ENCODE data around the gene TCF3. TPM values are rescaled to one million over a fixed set of nuclear protein-coding genes. Genes with fewer than 3 reads are reported as not detected.
"Not testable (repeated sequence)": the region's sequence is repeated elsewhere in the genome, so short reads cannot be mapped to it uniquely, and the experiment has no call there.

Gene TCF3
- total RNA-seq: 10 to 100 TPM; 54.4 to 57.7 (median 57.4) TPM
- long read RNA-seq, donor 1, full-length matches to known transcripts: 6 of 45 reads
- long read RNA-seq, donor 1, partial matches to known transcripts: 13 of 45 reads
- long read RNA-seq, donor 1, other reads (novel, unspliced or antisense): 26 of 45 reads
- long read RNA-seq, donor 2, partial matches to known transcripts: 0 of 8 reads
- long read RNA-seq, donor 2, other reads (novel, unspliced or antisense): 8 of 8 reads

GRCh38 chr19:1652471-1653299 lies at the start of gene TCF3:
TCF3 (minus strand) TSS chr19:1652615; CDS start chr19:1650248, 2,367 bp downstream.
- no peaks in the 10 kb centered on the region for H3K9me3 ChIP-seq
- H3K36me3 ChIP-seq (ENCODE audit: low read depth): no peaks in the 10 kb centered on the region
- no peaks in the 10 kb centered on the region for H3K4me1 ChIP-seq (ENCODE audit: low read depth)
- TF ChIP-seq, protein P1, sequence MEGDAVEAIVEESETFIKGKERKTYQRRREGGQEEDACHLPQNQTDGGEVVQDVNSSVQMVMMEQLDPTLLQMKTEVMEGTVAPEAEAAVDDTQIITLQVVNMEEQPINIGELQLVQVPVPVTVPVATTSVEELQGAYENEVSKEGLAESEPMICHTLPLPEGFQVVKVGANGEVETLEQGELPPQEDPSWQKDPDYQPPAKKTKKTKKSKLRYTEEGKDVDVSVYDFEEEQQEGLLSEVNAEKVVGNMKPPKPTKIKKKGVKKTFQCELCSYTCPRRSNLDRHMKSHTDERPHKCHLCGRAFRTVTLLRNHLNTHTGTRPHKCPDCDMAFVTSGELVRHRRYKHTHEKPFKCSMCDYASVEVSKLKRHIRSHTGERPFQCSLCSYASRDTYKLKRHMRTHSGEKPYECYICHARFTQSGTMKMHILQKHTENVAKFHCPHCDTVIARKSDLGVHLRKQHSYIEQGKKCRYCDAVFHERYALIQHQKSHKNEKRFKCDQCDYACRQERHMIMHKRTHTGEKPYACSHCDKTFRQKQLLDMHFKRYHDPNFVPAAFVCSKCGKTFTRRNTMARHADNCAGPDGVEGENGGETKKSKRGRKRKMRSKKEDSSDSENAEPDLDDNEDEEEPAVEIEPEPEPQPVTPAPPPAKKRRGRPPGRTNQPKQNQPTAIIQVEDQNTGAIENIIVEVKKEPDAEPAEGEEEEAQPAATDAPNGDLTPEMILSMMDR (IDR thresholded peaks at IDR 0.05): no peak
- peak within 1 kb of the TSS; percentile 68 for H3K4me3 ChIP-seq
- ATAC-seq (peak; percentile 96), DNase-seq (peak; percentile 98 to 99 (median 99))
- intact Hi-C loops (cut with DNase I, micrococcal nuclease): no loop called here

DNA sequence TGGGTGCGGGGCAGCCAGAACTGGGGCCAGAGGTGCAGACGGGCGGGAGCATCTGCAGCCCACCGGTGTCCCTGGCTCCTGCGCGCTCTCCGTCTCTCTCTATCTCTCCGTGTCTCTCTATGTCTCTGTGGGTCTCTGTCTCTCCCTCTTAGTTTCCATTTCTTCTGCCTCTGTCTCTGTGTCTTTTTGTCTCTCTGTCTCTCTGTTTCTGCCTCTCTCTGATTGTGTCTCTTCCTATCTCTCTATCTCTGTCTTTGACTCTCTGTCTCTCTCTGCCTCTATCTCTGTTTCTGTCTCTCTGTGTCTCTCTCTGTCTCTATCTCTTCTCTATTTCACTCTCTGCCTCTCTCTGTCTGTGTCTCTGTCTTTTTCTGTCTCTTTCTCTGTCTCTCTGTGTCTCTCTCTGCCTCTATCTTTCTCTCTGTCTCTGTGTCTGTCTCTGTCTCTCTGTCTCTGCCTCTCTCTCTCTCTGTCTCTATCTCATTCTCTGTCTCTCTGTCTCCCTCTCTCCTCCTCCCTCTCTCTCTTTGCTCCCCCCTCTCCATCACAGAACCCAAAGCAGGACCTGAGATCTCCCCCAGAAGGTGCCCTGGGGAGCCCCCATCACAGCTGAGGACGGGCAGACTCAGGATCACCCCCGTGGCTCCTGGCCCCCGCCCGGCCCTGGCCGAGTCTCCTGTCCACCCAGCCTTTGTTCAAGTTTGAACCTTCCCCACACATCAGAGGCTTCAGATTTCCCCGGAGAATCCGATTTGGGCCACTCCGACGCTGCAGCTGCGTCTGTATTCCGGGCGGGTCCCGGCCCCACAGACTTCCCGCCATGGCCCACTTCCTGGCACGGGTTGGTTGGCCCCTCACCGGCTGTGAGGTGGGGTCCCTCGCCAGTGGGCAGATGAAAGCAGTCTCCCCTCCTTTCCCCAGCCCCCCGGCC lies 48.6 kb upstream of the TCF3 start:
- TF ChIP-seq, protein P1 (IDR thresholded peaks at IDR 0.05): no peak
- DNase-seq (no peak), ATAC-seq (no peak)
- no peaks in the 10 kb centered on the region for H3K36me3 ChIP-seq (ENCODE audit: low read depth)
- intact Hi-C loops (cut with DNase I, micrococcal nuclease): no loop called here
- no peak overlapping the region for H3K4me3 ChIP-seq
- H3K4me1 ChIP-seq (ENCODE audit: low read depth): no peaks in the 10 kb centered on the region
- no peaks in the 10 kb centered on the region for H3K9me3 ChIP-seq

DNA sequence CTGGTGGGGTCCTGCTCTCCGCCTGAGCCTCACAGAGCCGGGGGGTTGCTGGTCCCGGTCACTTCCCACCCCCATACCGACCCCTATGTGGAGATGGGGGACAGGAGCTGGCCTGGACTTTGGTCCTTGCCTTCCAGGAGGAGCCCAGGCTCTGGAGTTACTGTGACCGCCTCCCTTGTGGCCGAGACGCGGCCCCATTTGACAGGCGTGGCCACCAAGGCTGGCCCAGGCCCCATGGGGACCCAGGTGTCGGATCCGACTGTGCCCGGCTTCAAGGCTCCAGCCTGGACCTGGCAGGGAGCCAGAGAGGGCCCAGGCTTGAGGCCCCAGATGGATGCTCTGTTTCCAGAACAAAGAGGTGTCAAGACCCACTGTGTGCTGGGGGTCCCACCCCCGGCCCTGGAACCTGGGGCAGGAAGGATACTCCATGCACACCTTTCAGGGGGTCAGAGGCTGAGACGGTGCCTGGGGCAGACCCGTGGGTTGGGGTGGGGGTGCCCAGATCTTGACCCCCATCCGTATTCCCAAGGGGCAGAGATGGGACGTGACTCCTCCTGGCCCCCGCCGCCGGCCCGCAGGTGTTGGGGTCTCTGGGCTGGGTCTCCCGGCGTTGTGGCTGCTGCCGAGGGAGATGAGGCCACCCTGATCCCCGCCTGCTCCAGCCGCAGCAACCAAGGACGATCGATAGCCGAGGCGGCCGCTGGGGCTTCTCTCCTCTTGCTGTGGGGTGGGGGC lies 47.8 kb upstream of the TCF3 start:
- no peak for DNase-seq
- no peak for ATAC-seq
- no peak overlapping the region for H3K4me3 ChIP-seq
- TF ChIP-seq, protein P1 (IDR thresholded peaks at IDR 0.05): no peak
- intact Hi-C loops (cut with DNase I, micrococcal nuclease): no loop called here
- peaks cover 4% of the 10 kb centered on the region for H3K9me3 ChIP-seq
- no peaks in the 10 kb centered on the region for H3K4me1 ChIP-seq (ENCODE audit: low read depth)
- H3K36me3 ChIP-seq (ENCODE audit: low read depth): no peaks in the 10 kb centered on the region

DNA sequence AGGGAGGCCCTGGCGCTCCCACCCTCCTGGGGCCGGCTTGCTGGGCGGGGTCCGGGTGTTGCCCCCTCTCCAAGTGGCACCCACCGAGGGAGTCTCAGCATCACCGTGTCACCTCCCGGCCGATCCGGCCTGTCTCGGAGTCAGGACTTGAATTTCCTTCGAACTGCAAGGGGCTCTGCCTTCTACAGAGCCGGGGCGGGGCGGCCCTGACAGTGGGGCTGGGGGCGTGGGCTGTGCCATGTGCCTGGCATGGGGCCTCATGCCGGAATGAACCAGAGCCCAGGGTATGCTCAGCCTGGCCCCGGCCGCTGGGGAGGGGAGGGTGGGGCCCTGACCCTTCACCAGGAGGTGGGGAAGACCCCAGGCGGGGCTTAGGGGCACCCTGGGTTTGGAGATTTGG lies 47.0 kb upstream of the TCF3 start:
- intact Hi-C loops (cut with DNase I, micrococcal nuclease): no loop called here
- DNase-seq (no peak), ATAC-seq (no peak)
- Histone ChIP-seq H3K36me3 (ENCODE audit: low read depth) (no peaks in the 10 kb centered on the region), H3K4me1 (ENCODE audit: low read depth) (no peaks in the 10 kb centered on the region), H3K4me3 (no peak overlapping the region), H3K9me3 (peaks cover 6% of the 10 kb centered on the region)
- TF ChIP-seq, protein P1 (IDR thresholded peaks at IDR 0.05): no peak

GRCh38 chr19:1698636-1699035 lies 46.2 kb upstream of the TCF3 start:
- no peak overlapping the region for H3K4me3 ChIP-seq
- no peaks in the 10 kb centered on the region for H3K4me1 ChIP-seq (ENCODE audit: low read depth)
- DNase-seq (no peak), ATAC-seq (no peak)
- H3K9me3 ChIP-seq: peaks cover 6% of the 10 kb centered on the region
- intact Hi-C loops (cut with DNase I, micrococcal nuclease): no loop called here
- TF ChIP-seq, protein P1 (IDR thresholded peaks at IDR 0.05): no peak
- H3K36me3 ChIP-seq (ENCODE audit: low read depth): no peaks in the 10 kb centered on the region

- H3K4me1 ChIP-seq (ENCODE audit: low read depth); H3K36me3 ChIP-seq (ENCODE audit: low read depth); ATAC-seq; H3K9me3 ChIP-seq; intact Hi-C loops (cut with DNase I, micrococcal nuclease); H3K4me3 ChIP-seq: not testable (repeated sequence)
- peak in 1 of 3 donors; percentile 2 for DNase-seq
Measured at GRCh38 chr19:1695481-1695880, 43.1 kb upstream of the TCF3 start.
